Measurements from ENCODE around the gene ZNF618. TPM values are rescaled to one million over a fixed set of nuclear protein-coding genes. Genes with fewer than 3 reads are reported as not detected.

Gene ZNF618
- total and polyA plus RNA-seq, 8 donors = 1.2 to 19.8 (median 5.3) TPM

DNA sequence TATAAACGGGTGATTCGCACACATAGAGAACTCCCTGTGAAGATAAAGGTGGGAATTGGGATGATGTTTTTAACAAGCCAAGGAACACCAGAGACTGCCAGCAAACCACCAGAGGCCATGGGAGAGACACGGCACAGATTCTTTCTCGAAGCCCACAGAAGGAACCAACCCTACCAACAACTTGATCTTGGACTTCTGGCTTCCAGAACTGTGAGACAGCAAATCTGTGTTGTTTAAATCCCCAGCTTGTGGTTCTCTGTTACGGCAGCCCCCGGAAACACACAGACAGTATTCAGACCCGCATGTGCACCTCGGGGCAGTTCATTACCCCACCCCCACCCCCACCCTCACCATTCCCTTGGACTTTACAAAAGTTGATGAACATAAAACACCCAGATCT, 189.2 kb downstream of the ZNF618 start:
- 83 to 93% (median 91%) methylated on average over 8 of the region's 8 CpGs for WGBS, 5 donors
- Histone ChIP-seq H3K36me3 (no peaks in the 10 kb centered on the region), H3K4me3 (no peak overlapping the region), H3K9me3 (no peaks in the 10 kb centered on the region), H3K27ac (no peak overlapping the region), H3K27me3 (no peaks in the 10 kb centered on the region), H3K4me1 (no peaks in the 10 kb centered on the region)
- DNase-seq = no peak
- TF ChIP-seq POLR2A (IDR thresholded peaks at IDR 0.05) (no peak), EP300 (IDR thresholded peaks at IDR 0.05) (no peak), CTCF (IDR thresholded peaks at IDR 0.05) (no peak), POLR2AphosphoS5 (IDR thresholded peaks at IDR 0.05) (no peak)
- intact Hi-C loops (cut with DNase I; ENCODE audit: low total_unique reads) = no loop called here

DNA sequence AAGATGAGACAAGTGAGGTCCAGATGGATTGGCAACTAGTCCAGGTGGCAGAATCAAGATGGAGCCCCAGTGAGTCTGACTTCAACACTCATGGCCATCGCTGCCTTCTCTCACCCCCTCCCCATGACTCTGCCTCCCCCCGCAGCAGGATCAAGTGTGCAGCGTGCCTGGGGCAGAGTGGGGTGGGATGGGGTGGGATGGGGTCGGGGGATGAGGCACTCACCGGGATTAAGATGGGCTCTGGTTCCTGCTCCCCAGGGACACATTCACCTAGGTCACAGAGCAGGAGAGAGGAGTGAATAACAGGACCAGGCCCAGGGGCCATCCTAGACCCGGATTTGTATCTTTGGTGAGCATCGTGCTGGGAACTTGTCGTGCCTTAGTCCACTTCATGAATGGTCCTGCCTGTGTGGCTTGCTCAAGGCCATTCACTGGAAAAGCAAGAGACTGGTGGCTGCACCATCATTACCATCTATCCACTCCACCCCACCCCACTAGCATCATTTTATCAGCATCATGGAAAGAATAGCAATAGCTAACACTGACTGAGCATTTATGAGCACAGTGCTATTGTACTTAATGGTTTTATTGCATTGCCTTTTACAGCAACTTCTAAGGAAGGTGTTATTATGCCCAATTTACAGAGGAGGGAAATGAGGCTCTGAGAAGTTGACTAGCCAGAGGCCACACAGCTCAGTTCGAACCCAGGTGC, 193.5 kb downstream of the ZNF618 start:
- Histone ChIP-seq H3K4me3 (no peak overlapping the region), H3K36me3 (no peaks in the 10 kb centered on the region), H3K4me1 (peaks cover 8 to 21% (median 16%) of the 10 kb centered on the region in 4 donors), H3K27me3 (no peaks in the 10 kb centered on the region), H3K27ac (no peak overlapping the region), H3K9me3 (no peaks in the 10 kb centered on the region)
- no peak for TF ChIP-seq POLR2A (IDR thresholded peaks at IDR 0.05)
- TF ChIP-seq EP300 (IDR thresholded peaks at IDR 0.05) = no peak
- no peak for TF ChIP-seq CTCF (IDR thresholded peaks at IDR 0.05)
- no peak for TF ChIP-seq POLR2AphosphoS5 (IDR thresholded peaks at IDR 0.05)
- intact Hi-C loops (cut with DNase I; ENCODE audit: low total_unique reads) = no loop called here
- 84 to 95% (median 94%) methylated on average over 7 to 9 of the region's 9 CpGs for WGBS, 5 donors
- DNase-seq = no peak

- no peak for DNase-seq
- peaks cover 8 to 21% (median 16%) of the 10 kb centered on the region in 4 donors for H3K4me1 ChIP-seq
- no peaks in the 10 kb centered on the region for H3K9me3 ChIP-seq
- no peaks in the 10 kb centered on the region for H3K27me3 ChIP-seq
- intact Hi-C loops (cut with DNase I; ENCODE audit: low total_unique reads) = no loop called here
- WGBS, 5 donors = 88 to 96% (median 90%) methylated on average over 6 to 17 of the region's 17 CpGs
- no peaks in the 10 kb centered on the region for H3K36me3 ChIP-seq
- no peak overlapping the region for H3K27ac ChIP-seq
- TF ChIP-seq CTCF (IDR thresholded peaks at IDR 0.05) (no peak), EP300 (IDR thresholded peaks at IDR 0.05) (no peak), POLR2AphosphoS5 (IDR thresholded peaks at IDR 0.05) (no peak), POLR2A (IDR thresholded peaks at IDR 0.05) (no peak)
- no peak overlapping the region for H3K4me3 ChIP-seq
These were observed 194.3 kb downstream of the ZNF618 start for GRCh38 chr9:114070188-114071103.

DNA sequence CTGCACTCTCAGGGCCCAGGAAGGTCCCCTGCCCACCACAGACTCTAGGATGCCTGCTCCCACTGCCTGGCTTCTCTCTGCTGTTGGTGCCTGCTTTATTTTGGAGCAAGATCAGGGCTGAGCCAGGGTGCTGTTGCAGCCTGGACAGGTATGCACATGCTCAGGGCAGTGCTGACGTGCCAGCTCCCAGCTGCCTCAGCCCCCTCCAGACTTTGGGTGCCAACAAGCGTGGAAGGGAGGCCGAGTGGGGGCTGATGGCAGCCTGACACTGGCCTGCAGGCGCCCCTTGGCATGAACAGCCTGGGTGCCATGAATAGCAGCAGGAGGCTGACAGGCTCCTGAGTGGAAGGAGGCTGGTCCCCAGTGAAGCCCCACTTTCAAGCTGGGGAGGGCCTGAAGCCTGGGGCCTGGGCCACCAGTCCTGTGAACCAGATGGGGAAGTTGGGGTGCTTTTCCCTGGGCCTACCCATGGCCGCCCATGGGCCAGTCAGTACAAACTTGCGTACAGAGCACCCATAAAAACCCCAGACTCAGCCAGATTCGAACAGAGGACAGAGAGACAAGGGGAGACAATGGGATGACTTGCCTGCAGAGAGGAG, 195.2 kb downstream of the ZNF618 start:
- H3K4me3 ChIP-seq = no peak overlapping the region
- H3K27me3 ChIP-seq = no peaks in the 10 kb centered on the region
- H3K36me3 ChIP-seq = no peaks in the 10 kb centered on the region
- intact Hi-C loops (cut with DNase I; ENCODE audit: low total_unique reads) = no loop called here
- H3K4me1 ChIP-seq = peaks cover 8 to 21% (median 16%) of the 10 kb centered on the region in 4 donors
- no peaks in the 10 kb centered on the region for H3K9me3 ChIP-seq
- DNase-seq = no peak
- H3K27ac ChIP-seq = no peak overlapping the region
- TF ChIP-seq EP300 (IDR thresholded peaks at IDR 0.05) (no peak), POLR2AphosphoS5 (IDR thresholded peaks at IDR 0.05) (no peak), POLR2A (IDR thresholded peaks at IDR 0.05) (no peak), CTCF (IDR thresholded peaks at IDR 0.05) (no peak)
- WGBS, 5 donors = 75 to 90% (median 87%) methylated on average over 6 to 7 of the region's 7 CpGs

Measured in stomach (tissue), 9 donors.